B cell (primary cell): ENCODE measurements around the gene IL1RAPL1. TPM values are rescaled to one million over a fixed set of nuclear protein-coding genes. Genes with fewer than 3 reads are reported as not detected.

Experiments
- ATAC-seq: fragments of 200-7000 bp; cut with Tn5 transposase; one replicate; pipeline ENCODE4 v1.10.0; 2021; ENCODE audit warnings: low read depth, mild to moderate bottlenecking, moderate number of reproducible peaks, moderate library complexity
- CTCF ChIA-PET: fragments of 350-600 bp; sonication (Branson Sonifier 250); formaldehyde crosslinking; loops from one replicate; lab custom pipeline; 2021; ENCODE audit warnings: antibody characterized with exemption, inconsistent platforms; lab: Charles Lee
- POLR2A ChIA-PET: fragments of 350-600 bp; sonication (Branson Sonifier 250); formaldehyde crosslinking; loops from one replicate; lab custom pipeline; 2021; ENCODE audit warnings: antibody characterized with exemption; lab: Charles Lee
- DNase-seq: peaks from one replicate; pipeline ENCODE4 v3.0.0; 2013
- H2AFZ ChIP-seq: 2 replicates; pipeline ENCODE4 v1.6.1; 2012; ENCODE audit warnings: mild to moderate bottlenecking, low read depth, low read length; ENCODE audit not compliant: insufficient read depth, poor library complexity, severe bottlenecking
- H3K27ac ChIP-seq, 2 donors: 1 replicate in 1 of 2; 2 replicates in 1 of 2; pipeline ENCODE4 v1.5.1; 2012 to 2013; ENCODE audit warnings: low read length in 2 of 2, mild to moderate bottlenecking in 2 of 2, moderate library complexity in 1 of 2
- H3K27me3 ChIP-seq, 4 experiments: fragments of 200-600 bp in 1 of 4; sonication (generic) in 1 of 4; replicated peaks in 1 of 4; 1 replicate in 2 of 4; 2 replicates in 2 of 4; pipeline versions ENCODE4 v1.6.1 to v1.7.0; 2013 to 2016; ENCODE audit warnings: low read length in 3 of 4, mild to moderate bottlenecking in 2 of 4, mixed read lengths in 1 of 4, moderate library complexity in 1 of 4; ENCODE audit not compliant: insufficient read depth in 4 of 4, control insufficient read depth in 3 of 4; ENCODE audit errors: control extremely low read depth in 1 of 4
- H3K36me3 ChIP-seq, 2 experiments: replicated peaks in 1 of 2; 1 replicate in 1 of 2; 2 replicates in 1 of 2; pipeline versions ENCODE4 v1.6.1 to v1.7.1; 2013; ENCODE audit warnings: low read length in 1 of 2; ENCODE audit not compliant: insufficient read depth in 2 of 2, control insufficient read depth in 1 of 2; ENCODE audit errors: control extremely low read depth in 1 of 2, extremely low read depth in 1 of 2
- H3K4me1 ChIP-seq, 2 donors: fragments of 200-600 bp in 1 of 2; sonication (generic) in 1 of 2; 1 replicate in 1 of 2; 2 replicates in 1 of 2; pipeline versions ENCODE4 v1.5.1 to v1.6.1; 2013 to 2017; ENCODE audit warnings: low read length in 2 of 2; ENCODE audit not compliant: control insufficient read depth in 2 of 2, insufficient read depth in 2 of 2
- H3K4me2 ChIP-seq: replicated peaks from 2 replicates; pipeline ENCODE3; 2012; ENCODE audit warnings: mild to moderate bottlenecking, low read depth, low read length; ENCODE audit not compliant: poor library complexity, severe bottlenecking
- H3K4me3 ChIP-seq, 5 experiments: fragments of 200-600 bp in 1 of 5; sonication (generic) in 1 of 5; 1 replicate in 3 of 5; 2 replicates in 2 of 5; pipeline versions ENCODE4 v1.5.1 to v1.7.0; 2011 to 2016; ENCODE audit warnings: low read length in 4 of 5, mild to moderate bottlenecking in 4 of 5, low read depth in 2 of 5, control low read depth in 1 of 5, moderate library complexity in 1 of 5; ENCODE audit not compliant: insufficient read depth in 1 of 5; ENCODE audit errors: control extremely low read depth in 1 of 5, extremely low read depth in 1 of 5
- H3K79me2 ChIP-seq: fragments of 200-600 bp; sonication (generic); one replicate; pipeline ENCODE4 v1.6.0; 2016; ENCODE audit warnings: low read length; ENCODE audit not compliant: control insufficient read depth, insufficient read depth
- H3K9ac ChIP-seq: fragments of 200-600 bp; sonication (generic); 2 replicates; pipeline ENCODE4 v1.6.1; 2017; ENCODE audit warnings: mild to moderate bottlenecking, low read length, moderate library complexity
- H3K9me3 ChIP-seq, 3 donors: one replicate each; pipeline versions ENCODE4 v1.6.1 to v1.7.1; 2013; ENCODE audit warnings: low read length in 2 of 3; ENCODE audit not compliant: control insufficient read depth in 2 of 3, insufficient read depth in 1 of 3; ENCODE audit errors: control extremely low read depth in 1 of 3
- H4K20me1 ChIP-seq: 2 replicates; pipeline ENCODE4 v1.6.0; 2012; ENCODE audit warnings: mild to moderate bottlenecking, low read length; ENCODE audit not compliant: insufficient read depth, control insufficient read depth, poor library complexity, severe bottlenecking
- H3K27ac Mint-ChIP-seq: one replicate; pipeline ENCODE4 v1.8.0; 2021; ENCODE audit warnings: mixed read lengths
- H3K27me3 Mint-ChIP-seq: one replicate; pipeline ENCODE4 v1.8.0; 2021; ENCODE audit warnings: mixed read lengths
- H3K4me1 Mint-ChIP-seq: one replicate; pipeline ENCODE4 v1.8.0; 2021; ENCODE audit warnings: mixed read lengths
- H3K4me3 Mint-ChIP-seq: one replicate; pipeline ENCODE4 v1.8.0; 2021; ENCODE audit warnings: mixed read lengths
- H3K9me3 Mint-ChIP-seq: one replicate; pipeline ENCODE4 v1.8.0; 2022; ENCODE audit warnings: mixed read lengths; ENCODE audit not compliant: insufficient read depth
- CTCF ChIP-seq: fragments of 200-600 bp; IDR thresholded peaks from one replicate; pipeline ENCODE4 v1.8.0; 2022; ENCODE audit warnings: antibody characterized with exemption, mild to moderate bottlenecking
- EZH2 ChIP-seq: IDR thresholded peaks from 2 replicates; pipeline ENCODE4 v1.6.1; 2012; ENCODE audit warnings: borderline replicate concordance, low read depth, mild to moderate bottlenecking, moderate library complexity, low read length; ENCODE audit not compliant: insufficient read depth, poor library complexity, severe bottlenecking
- whole genome bisulfite sequencing: methylation state at CpG from one replicate; pipeline ENCODE4 v1.1.5; 2013; ENCODE audit warnings: missing lambda C conversion rate; ENCODE audit not compliant: insufficient coverage; 5-methylcytosine and 5-hydroxymethylcytosine counted together
- intact Hi-C: fragments of 100-400 bp; cut with micrococcal nuclease; formaldehyde crosslinking; loops from one replicate; pipeline ENCODE4 v1.10.0; 2022
- polyA plus RNA-seq: library from polyadenylated mRNA; depleted of rRNA; stranded (reverse); fragments of >200 nt; gene quantifications from 2 replicates; pipeline ENCODE4 v1.2.3, GENCODE V29; 2012
- total RNA-seq, 2 donors: library from RNA; stranded (reverse); fragments of 120-200 nt in 1 of 2; gene quantifications; 1 replicate in 1 of 2; 2 replicates in 1 of 2; pipeline versions ENCODE4 v1.2.3 to v1.2.4, GENCODE V29; 2013 to 2022

The IL1RAPL1 gene
- total and polyA plus RNA-seq, 2 donors (not counting 1 experiment from before 2014, with no cell fraction given) = not detected

- intact Hi-C loops = no loop called here
- no peaks in the 10 kb centered on the region for H3K9me3 Mint-ChIP-seq
- Histone ChIP-seq H3K9ac (no peak overlapping the region), H2AFZ (no peak overlapping the region), H3K4me1 (no peaks in the 10 kb centered on the region), H3K9me3 (no peaks in the 10 kb centered on the region), H3K4me3 (no peak overlapping the region), H3K27ac (no peak overlapping the region), H3K27me3 (no peaks in the 10 kb centered on the region), H4K20me1 (no peaks in the 10 kb centered on the region), H3K79me2 (no peaks in the 10 kb centered on the region), H3K4me2 (no peak overlapping the region), H3K36me3 (no peaks in the 10 kb centered on the region)
- no peaks in the 10 kb centered on the region for H3K27me3 Mint-ChIP-seq
- no peak overlapping the region for H3K4me3 Mint-ChIP-seq
- ChIA-PET CTCF (no interaction called here), POLR2A (no interaction called here)
- DNase-seq (no peak), ATAC-seq (no peak)
- no peak overlapping the region for H3K27ac Mint-ChIP-seq
- no peak for TF ChIP-seq EZH2
- TF ChIP-seq CTCF = no peak
- H3K4me1 Mint-ChIP-seq = no peaks in the 10 kb centered on the region
- no CpG with 5 or more reads among the region's 3 CpGs for WGBS
These were observed 1364.8 kb downstream of the IL1RAPL1 start for GRCh38 chrX:29952016-29952415.

- Histone ChIP-seq H3K27ac (no peak overlapping the region), H3K4me3 (no peak overlapping the region), H3K36me3 (no peaks in the 10 kb centered on the region), H3K9ac (no peak overlapping the region), H3K27me3 (no peaks in the 10 kb centered on the region), H2AFZ (no peak overlapping the region), H4K20me1 (no peaks in the 10 kb centered on the region), H3K79me2 (no peaks in the 10 kb centered on the region), H3K4me2 (no peak overlapping the region), H3K9me3 (no peaks in the 10 kb centered on the region), H3K4me1 (no peaks in the 10 kb centered on the region)
- Mint-ChIP-seq H3K9me3 (no peaks in the 10 kb centered on the region), H3K4me1 (no peaks in the 10 kb centered on the region), H3K27me3 (no peaks in the 10 kb centered on the region), H3K27ac (no peak overlapping the region), H3K4me3 (no peak overlapping the region)
- intact Hi-C loops = no loop called here
- WGBS = no CpG with 5 or more reads among the region's 2 CpGs
- TF ChIP-seq EZH2 (no peak), CTCF (no peak)
- DNase-seq (no peak), ATAC-seq (no peak)
- POLR2A ChIA-PET = no interaction called here
- CTCF ChIA-PET = no interaction called here
These were observed 1374.8 kb downstream of the IL1RAPL1 start for GRCh38 chrX:29962061-29962460.
